ENCODE data around the gene HACD2.

Gene HACD2

DNA sequence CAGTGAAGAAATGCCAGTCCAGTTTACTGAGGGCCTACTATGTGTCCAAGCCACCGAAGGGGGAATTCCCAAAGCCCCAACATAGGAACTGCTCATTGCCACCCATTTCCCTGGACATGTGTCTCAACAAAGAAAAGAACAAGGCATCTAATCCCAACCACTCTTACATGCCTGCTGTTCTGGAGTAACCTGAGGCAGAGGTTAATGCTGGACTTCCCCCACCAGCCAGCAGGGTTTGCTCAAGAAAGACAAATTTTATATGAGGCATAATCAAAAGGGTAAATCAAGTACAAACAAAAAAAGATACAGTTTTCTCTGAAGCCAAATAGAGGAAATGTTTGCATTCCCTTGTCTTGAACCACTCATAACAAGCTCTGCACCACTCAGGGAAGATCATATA, 140.1 kb downstream of the HACD2 start:
- no peak for DNase-seq

DNA sequence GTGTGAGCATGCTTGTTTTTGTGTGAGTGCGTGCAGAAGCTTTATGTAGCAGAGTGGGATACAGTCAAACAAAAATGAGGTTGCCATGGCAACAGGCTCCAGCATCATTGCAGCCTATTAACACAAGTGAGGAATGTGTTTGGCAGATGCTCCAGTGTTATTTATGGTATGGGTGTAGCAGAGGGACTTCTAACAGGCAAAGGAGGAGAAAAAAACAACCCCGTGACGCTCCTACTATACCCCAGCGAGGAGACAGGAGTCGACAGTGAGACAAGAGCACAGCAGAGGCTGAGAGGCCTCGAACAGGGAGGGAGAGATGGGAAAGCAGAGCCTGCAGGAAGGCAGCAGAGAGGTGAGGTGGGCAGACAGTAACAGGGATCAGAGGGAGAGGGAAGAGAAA, 140.8 kb downstream of the HACD2 start:
- no peak for DNase-seq

DNA sequence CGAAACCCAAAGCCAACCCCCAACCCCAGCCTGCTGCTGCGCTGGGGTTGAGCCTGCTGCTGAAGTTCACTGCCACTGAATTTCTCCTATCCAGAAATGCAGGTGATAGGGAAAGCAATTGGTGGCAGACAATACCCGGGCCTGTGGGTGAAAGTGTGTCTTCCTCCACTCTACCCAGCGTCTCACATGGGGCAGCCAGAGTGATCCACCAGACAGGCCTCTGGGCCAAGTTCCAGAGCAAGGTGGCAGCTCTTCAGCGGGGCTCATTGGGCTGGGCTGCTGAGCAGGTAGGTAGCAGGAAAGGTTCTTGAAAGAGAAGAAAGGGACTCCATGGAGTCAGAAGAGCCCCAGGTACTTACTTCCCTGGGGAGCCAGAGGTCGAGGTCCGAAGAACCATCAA, 141.9 kb downstream of the HACD2 start:
- DNase-seq, result no peak

DNA sequence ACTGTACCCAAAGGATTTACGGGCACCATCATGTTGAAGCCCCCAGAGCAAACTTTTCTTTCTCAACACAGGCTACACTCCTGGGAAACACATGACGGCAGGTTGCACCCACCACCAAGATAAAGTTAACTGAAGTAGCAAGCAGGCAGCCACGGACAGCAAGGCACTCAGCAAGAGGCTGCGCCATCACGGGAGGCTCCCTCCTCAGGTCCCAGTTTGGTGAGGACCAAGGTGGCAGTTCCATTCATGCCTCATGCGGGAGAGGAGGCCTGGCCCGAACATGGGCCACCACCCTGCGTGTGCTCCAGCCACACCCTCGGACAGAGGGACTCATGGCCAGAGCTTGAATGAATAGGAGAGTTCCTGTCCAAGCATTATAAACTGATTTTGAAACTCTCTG, 142.7 kb downstream of the HACD2 start:
- DNase-seq, result no peak

All from effector CD8-positive, alpha-beta T cell (primary cell).